ENCODE data around the gene TAS1R1.

DNA sequence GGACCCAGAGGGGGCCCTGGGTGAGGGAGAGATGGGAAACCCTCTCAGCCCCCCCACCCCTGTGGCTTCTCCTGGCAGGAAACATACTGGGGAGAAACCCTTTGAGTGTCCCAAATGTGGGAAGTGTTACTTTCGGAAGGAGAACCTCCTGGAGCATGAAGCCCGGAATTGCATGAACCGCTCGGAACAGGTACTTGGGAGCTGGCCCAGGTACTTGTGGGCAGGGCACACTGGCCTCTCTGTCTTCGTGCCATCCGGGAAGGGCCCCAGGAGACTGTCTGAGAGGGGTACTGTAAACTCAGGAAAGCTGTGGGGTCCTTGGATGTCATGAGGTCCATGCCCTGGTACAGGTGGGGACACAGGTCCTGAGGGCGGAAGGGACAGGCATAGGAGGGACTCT, 30.7 kb downstream of the TAS1R1 start:
- TF ChIP-seq ZBTB17 (CRISPR knock-in tag; IDR thresholded peaks at IDR 0.05) (no peak), JUN (IDR thresholded peaks at IDR 0.05; ENCODE audit: borderline replicate concordance, low read depth, low read length) (no peak), JUN (CRISPR knock-in tag; IDR thresholded peaks at IDR 0.05; ENCODE audit: borderline replicate concordance) (no peak)
